GM21786 (cell line): Measurements from ENCODE around the gene NKAPL.
"Not testable (repeated sequence)": the region's sequence is repeated elsewhere in the genome, so short reads cannot be mapped to it uniquely, and the experiment has no call there.

Experiments
- ATAC-seq: cut with Tn5 transposase; IDR thresholded peaks from one replicate; pipeline ENCODE4 v1.9.1; 2021; ENCODE audit not compliant: unreplicated experiment

Gene NKAPL

GRCh38 chr6:28295326-28295725 is 36.2 kb downstream of the NKAPL start:
- ATAC-seq = no peak

GRCh38 chr6:28296520-28297060 is 37.5 kb downstream of the NKAPL start:
- no peak for ATAC-seq

- ATAC-seq = peak; percentile 84
Measured at GRCh38 chr6:28303570-28303969, 44.5 kb downstream of the NKAPL start.

DNA sequence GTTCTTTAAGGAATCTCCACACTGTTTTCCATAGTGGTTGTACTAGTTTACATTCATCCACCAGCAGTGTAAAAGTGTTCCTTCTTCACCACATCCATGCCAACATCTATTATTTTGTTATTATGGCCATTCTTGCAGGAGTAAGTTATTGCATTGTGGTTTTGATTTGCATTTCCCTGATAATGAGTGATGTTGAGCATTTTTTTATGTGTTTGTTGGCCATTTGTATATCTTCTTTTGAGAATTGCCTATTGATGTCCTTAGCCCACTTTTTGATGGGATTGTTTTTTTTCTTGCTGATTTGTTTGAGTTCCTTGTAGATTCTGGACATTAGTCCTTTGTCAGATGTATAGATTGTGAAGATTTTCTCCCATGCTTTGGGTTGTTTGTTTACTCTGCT is 47.3 kb downstream of the NKAPL start:
- ATAC-seq = not testable (repeated sequence)
